Measurements from ENCODE around the gene PARD3.

DNA sequence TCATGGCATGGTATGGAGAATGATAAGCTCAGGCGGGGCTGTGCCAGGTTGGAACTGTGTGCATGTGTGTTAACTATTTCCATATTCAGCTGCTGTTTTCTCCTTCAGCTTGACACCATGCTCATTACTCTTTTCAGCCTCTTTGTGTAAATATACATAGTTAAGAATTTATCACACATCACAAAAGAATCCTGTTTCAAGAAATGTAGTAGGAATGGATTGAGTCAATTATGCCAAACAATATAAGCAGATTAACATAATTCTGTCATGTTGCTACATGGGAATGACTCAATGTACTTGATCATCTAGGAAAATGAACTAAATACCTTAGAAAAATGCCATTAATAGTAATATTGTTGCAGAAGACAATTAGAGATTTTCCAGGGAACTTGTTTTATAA is 687.4 kb downstream of the PARD3 start:
- TF ChIP-seq, protein P1, sequence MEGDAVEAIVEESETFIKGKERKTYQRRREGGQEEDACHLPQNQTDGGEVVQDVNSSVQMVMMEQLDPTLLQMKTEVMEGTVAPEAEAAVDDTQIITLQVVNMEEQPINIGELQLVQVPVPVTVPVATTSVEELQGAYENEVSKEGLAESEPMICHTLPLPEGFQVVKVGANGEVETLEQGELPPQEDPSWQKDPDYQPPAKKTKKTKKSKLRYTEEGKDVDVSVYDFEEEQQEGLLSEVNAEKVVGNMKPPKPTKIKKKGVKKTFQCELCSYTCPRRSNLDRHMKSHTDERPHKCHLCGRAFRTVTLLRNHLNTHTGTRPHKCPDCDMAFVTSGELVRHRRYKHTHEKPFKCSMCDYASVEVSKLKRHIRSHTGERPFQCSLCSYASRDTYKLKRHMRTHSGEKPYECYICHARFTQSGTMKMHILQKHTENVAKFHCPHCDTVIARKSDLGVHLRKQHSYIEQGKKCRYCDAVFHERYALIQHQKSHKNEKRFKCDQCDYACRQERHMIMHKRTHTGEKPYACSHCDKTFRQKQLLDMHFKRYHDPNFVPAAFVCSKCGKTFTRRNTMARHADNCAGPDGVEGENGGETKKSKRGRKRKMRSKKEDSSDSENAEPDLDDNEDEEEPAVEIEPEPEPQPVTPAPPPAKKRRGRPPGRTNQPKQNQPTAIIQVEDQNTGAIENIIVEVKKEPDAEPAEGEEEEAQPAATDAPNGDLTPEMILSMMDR (IDR thresholded peaks at IDR 0.05; ENCODE audit: insufficient read depth, low read depth, low read length): no peak
- TF ChIP-seq EZH2 (IDR thresholded peaks at IDR 0.05; ENCODE audit: insufficient read depth, low read length): no peak

All from astrocyte (in vitro differentiated cells and primary cell).